HG03108 (cell line): ENCODE results near the gene SEMA3G.

ENCODE experiments used
- ATAC-seq: cut with Tn5 transposase; IDR thresholded peaks from one replicate; pipeline ENCODE4 v1.9.1; 2021; ENCODE audit warnings: moderate library complexity; ENCODE audit not compliant: unreplicated experiment

Gene SEMA3G

DNA sequence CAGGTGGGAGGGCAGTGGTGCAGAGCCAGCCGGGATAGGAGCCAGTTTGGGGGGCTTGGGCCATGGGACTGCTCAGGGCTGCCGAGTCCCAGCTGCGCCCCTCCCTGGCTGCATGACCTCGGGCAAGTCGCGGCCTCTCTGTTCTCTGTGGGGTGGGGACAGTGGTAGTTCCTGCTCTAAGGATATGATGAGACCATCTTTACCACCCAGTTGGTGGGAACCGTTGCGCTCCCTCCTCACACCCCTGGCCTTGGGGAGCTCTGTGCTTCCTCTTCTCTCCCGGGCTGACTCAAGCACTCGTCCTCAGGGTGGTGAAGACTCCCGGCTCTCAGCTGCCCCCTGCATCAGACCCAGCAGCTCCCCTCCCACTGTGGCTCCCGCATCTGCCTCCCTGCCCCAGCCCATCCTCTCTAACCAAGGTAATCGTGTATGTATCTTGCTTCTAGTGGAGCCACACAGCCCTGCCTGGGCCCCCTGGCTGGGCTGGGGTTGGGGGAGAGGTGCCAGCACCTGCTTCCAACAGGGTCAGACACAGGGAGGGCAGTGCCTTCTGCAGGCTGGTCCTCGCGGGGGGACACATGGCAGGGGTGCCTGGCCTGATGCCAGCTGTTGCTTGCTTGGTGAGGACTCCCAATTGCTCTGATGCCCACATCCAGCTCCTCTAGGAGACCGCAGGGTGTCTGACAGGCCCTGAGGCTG lies 35.1 kb upstream of the SEMA3G start:
- no peak for ATAC-seq

DNA sequence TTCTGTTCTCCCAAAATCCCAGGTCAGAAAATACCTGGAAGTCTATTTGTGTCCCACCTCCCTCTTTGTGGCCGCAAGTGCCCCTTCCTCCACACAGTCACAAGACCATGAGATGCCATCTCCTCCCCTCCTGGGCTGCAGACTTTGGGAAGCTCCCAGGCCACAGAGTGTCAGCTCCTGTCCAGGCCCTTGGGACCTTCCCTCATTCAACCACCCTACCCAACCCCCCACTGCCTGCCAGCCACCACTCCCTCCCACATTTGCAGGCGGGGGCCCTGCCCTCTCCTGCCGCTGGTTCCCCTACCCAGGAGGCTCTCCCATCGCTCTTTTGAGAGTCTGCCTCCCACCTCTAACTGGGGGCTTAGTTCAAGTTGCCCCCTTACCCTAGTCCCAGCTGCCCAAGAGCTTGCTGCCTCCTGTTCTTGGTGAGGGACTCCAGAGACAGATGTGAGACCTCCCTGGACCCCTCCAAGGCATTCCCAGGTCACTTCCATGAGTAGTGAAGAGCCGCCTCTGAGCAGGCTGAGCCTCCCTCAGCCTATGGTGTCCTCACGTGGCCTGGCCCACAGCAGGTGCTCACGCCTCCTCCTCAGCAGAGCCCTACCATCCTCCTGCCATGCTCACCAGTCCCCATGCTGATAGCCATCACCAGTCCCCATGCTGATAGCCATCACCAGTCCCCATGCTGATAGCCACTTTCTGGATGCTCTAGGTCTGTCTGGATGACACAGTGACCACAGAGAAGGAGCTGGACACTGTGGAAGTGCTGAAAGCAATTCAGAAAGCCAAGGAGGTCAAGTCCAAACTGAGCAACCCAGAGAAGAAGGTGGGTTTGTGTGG lies 34.4 kb upstream of the SEMA3G start:
- no peak for ATAC-seq

DNA sequence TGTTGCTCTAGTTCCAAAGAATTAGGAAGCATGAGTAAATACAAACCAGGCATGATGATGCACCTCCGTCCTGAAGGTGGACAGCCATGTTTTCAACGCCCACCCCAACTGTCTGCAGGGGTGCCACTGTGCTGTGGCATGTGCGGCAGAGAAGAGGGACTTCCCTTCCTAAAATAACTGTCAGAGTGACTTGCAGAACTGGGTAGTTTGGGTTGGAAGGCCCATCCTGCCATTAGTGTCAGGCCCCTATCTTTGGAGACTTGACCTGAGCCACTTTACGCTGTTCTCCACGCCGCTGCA lies 32.8 kb upstream of the SEMA3G start:
- ATAC-seq = no peak

DNA sequence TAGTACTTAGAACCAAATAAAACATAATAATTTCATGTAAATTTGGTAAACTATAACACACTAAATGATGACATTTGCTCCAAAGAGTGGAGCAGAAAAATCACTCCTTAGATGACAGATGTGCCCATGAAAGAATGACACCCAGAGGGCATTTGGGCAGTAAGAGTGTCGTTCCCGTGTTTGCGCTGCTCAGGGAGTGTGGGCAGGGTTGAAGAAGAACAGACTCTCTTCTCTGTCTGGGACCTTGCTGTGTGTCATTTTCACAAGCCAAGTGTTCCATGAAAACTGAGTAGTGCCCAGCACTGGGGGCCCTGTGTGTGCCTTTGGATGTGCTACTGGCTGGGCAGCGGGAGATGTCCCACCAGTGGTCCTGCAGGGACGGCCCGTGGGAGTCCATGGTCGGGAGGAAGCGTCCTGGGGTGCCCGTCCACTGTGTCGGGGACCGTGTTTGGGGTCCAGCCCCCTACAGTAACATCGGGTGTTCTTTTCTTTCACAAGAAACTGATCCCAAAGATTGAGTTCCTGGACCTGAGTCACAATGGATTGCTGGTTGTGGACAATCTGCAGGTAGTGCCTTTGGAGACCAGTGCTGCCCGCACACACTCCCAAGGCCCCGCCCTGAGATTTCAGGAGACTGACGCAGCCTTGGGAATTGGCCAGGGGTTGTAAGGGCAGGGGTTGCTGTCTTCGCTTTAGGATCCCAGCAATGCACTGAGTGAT lies 32.3 kb upstream of the SEMA3G start:
- ATAC-seq = no peak

DNA sequence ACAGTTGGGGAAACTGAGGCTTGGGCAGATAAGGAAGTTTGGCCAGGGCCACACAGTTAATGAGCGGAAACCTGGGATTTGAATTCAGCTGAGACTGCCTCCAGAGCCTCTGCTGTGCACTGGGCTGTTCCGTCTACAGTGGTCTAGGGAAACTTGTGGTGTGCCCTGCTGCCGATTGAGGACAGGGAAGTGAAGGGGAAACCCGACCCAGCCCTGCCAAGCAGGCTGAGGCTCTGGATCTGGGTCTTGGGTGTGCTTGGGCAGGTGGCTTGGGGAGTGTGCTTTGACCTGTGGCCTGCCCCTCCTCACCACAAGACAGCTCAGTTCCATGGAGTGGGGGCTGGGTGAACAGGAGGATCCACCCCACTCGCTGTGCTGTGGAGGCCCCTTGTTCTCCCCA lies 28.1 kb upstream of the SEMA3G start:
- no peak for ATAC-seq

DNA sequence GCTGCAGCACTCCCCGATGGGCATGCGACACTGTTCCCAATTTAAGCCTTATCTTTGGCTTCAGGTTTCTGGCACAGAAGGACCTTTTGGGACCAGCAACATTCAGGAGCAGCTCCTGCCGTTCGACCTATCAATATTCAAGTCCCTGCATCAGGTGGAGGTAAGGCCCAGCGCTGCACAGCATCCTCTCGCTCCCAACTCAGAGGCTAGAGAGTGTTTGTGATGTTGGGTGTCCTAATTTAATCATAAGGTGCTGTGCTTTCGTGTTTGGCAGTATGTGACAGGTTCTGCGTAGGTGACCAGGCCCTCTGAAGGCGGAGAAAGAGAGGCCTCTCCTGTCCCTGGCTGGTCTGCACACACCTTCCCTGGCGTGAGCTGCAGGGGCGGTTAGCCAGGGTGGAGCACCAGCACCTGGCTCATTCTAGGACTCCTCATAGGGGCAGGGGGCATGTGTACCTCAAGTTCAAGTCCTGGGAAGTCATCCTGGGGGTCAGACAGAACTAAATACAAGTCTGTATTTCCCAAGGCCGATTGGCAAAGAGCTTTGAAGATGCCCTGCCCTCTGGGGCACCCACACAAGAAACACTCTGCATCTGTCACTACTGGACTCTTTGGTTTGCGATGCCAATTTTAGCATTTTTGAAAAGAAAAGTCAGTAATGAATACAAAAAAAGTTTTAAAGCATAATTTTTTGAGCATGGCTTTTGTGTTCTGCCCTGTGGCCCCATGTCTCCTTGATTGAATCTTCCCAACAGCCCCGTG lies 27.5 kb upstream of the SEMA3G start:
- ATAC-seq = no peak

DNA sequence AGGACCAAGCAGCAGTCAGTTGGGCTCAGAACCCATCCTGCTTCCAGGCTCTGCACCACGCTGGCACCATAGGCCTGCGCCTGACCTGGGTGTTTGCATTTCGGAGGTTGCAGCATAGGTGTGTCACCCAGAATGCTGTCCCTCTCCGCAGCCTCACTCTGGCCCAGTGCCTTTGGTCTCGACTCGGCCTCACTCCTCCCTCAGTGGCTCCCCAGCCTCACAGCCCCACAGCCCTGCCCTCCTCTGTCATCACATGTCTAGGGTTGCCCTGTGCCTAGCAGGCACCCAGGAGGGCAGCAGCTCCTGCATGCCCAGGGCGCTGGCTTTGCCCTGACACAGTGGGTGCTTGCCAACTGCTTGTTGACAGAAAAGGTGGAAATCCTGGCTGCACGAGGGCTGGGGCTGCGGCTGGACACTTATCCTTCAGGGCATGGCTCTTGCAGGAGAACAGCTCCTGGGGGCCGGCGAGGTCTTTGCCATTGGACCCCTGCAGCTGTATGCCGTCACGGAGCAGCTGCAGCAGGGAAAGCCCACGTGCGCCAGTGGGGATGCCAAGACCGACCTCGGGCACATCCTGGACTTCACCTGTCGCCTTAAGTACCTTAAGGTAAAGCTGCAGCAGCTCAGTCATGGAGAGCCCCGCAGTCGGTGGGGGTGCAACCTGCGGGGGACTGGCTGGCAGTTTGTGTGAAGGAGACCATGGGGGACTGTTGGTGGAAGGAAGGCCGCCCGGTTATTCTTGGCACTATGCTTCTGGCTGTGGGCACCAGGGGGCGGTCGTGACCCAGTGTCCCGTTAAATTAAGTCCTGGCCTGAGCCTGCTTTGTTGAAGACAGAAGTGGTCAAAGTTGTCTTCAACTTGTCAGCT lies 26.7 kb upstream of the SEMA3G start:
- no peak for ATAC-seq

DNA sequence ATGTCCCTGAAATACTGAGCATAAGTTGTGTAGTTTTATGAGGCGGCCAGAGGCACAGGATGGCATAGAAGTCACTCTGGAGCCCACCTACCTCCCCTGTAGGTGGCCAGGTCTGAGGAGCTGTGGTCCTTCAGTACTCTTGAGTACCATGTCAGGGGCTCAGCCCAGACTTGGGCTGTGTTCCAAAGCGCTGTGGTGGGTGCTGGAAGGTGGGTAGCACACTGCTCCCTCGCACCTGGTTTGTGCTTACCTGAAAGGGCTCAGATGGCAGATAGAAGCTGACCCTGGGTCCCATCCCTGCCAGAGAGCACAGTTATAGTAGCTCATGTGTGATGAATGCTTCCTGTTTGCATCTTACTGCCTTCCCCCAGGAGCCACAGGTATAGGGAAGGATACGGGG lies 26.0 kb upstream of the SEMA3G start:
- no peak for ATAC-seq

DNA sequence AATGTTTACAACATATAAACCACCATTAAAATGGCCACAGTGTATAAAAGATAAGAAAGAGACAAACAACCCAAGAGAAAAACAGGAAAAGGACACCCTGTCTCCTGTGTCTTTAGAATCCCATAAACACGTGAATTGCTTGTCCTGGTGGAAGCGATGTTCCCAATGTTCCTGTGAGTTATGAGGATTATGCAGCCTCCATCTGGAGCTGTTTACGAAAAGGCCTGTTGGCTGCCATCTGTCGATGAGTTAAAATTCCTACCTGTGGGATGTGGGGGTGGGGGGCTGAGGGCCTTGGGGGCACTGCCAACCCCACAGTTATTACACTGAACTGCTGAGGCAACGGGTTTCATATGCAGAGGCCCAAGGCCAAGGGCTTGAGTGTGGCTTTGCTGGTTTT lies 24.1 kb upstream of the SEMA3G start:
- ATAC-seq = no peak

DNA sequence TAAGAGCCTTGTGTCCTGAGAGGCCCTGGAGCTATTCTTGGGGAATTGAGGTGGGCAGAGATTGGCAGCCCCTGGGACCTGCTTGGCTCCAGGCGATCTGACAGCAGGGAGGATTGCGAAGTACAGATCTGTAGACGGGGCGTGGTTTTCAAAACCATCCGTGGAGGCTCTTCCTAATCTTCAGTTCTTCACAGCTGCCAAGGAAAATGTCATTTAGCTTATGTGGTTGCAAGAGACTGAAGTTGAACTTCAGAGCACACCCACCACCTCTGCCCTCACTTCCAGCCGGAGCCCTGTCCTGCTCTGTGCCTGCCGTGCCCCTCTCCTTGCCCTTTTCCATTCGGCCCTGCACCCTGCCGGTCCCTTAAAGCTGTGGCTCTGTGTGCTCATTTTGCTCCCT lies 23.4 kb upstream of the SEMA3G start:
- ATAC-seq = no peak

DNA sequence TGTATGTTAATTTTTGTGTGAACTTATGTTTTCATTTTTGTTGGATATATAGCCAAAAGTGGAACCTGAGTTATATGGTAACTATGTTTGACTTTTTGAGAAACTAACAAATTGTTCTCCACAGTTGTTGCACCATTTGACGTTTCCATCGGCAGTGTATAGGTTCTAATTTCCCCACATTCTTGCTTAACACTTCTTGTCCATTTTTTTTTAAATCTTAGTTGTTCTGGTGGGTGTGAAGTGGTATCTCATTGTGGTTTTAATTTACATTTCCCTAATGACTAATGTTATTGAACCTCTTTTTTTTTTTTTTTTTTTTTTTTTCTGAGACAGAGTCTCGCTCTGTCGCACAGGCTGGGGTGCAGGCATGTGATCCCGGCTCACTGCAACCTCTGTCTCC lies 18.5 kb upstream of the SEMA3G start:
- no peak for ATAC-seq

DNA sequence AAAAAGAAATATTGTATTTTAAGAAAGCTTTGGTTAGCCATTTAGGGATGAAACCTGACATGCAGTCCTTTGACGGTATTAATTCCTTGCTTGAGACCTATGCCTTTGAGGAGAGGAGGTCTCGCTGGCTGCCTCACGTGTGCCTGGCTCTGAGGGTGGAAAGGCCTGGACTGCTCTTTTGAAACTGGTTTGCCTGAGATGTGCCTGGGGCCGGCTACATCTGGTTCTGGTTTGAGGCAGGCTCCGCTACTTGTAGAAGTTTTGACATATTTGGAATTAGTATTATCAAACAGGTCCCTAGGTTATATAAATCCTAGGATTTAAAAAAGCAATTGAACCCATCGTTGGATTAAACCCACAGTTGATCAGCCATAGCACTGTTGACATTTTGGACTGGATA lies 17.0 kb upstream of the SEMA3G start:
- no peak for ATAC-seq

DNA sequence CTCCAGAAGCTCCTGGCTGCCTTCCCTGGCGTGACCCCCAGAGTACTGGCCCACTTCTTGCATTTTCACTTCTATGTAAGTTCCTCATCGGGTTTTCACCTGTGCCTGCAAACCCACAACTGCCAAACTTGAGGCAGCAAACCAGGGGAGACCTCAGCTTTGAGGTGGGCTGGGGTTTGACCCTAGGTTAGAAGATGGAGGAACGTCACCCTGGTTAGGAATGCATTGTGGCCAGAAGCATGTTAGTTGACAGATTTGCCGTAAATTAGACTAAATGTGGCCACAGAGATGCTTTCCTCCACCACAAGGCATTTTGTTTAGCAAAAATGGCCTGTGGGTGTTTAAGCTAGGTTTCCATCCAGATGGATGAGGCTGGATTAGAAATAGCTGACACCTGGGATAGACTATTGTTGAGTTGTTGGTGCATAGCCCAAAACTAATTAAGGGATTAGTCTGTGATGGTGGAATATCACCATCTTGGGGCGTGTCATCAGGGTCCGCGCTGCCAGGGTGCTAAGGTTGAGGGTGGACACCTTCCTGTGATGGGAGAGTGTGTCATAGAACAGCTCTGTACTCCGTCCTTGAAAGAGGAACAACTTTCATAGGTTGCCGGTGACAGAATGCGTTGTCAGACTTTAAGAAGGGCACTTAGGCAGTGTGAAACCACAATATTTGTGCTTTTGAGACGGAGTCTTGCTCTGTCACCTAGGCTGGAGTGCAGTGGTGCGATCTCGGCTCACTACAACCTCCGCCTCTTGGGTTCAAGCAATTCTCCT lies 14.1 kb upstream of the SEMA3G start:
- no peak for ATAC-seq

DNA sequence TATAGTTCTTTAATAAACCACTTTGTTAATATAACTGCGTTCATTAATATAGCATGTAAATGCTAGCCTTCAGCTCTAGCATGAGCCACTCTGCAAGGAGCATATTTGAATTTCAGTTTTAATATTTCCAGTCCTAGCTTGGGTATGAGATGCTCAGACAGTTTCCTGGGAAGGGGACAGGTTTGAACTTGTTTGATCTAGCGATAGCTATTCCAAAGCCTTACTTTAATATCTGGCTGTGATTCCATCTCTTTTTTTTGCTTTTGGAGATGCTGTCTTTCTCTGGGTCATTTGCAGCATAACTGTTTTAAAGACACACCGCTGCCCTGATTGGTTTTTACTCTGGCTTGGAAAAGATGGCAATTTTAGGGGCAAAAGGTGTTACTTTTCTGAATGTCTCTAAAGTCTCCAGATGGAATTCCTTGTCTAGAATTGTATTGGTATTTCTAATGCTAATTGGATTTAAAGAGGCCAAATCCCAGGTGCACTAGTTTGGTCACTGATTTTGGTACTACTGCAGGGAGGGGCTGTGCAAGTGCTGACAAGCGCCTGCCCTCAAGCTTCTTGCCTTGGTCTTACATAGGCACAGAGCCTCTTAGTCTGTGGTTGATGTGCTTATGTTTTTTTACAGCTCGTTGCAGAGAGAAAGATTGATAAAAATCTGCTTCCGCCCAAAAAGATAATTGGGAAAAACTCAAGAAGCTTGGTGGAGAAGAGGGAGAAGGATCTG lies 13.3 kb upstream of the SEMA3G start:
- ATAC-seq = no peak

DNA sequence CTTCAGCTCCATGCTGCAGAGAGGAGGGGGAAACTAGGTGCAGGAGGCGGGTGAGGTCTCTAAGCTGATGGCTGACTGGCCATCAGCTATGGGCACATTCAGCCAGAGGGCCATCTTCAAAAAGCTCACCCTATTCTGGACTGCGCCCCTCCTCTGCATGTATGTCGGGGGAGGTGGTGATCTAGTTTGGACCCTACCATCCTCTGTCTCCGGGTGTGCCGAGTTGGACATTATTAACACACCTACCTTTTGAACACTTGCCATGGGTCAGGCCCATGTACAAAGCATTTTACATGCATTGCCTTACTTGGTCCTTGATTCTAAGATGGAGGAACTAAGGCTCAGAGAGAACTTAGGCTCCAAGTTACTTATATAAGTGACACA lies 11.9 kb upstream of the SEMA3G start:
- no peak for ATAC-seq

DNA sequence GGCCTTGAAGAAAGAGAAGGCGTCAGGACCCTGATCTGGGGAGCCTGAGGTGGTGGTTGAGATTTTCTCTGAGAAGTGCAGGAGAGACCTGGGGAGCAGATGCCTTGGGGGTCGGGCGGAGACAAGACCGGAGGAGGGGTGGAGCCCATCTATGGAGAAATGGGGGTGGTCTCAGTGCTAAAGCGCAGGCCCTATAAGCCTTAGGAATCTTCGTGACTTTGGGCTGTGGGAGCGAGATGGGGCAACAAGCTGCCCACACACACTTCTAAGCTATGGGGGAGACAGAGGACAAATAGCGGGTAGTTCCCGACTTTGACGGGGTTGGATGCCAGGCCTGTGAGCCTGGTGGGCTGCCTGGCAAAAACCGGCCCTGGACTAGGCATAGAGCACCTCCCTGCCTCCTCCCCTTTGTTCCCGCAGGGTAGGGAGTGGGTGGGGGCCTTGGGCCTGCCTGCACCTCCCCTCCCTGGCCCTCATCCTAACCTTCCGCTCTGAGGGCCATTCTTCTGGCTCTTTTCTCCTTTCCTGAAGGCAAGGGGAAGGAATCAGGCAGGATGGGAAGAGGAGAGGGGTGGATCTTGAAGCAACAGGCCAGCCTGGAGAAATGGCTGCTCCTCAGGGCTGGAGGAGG lies 11.4 kb upstream of the SEMA3G start:
- no peak for ATAC-seq

DNA sequence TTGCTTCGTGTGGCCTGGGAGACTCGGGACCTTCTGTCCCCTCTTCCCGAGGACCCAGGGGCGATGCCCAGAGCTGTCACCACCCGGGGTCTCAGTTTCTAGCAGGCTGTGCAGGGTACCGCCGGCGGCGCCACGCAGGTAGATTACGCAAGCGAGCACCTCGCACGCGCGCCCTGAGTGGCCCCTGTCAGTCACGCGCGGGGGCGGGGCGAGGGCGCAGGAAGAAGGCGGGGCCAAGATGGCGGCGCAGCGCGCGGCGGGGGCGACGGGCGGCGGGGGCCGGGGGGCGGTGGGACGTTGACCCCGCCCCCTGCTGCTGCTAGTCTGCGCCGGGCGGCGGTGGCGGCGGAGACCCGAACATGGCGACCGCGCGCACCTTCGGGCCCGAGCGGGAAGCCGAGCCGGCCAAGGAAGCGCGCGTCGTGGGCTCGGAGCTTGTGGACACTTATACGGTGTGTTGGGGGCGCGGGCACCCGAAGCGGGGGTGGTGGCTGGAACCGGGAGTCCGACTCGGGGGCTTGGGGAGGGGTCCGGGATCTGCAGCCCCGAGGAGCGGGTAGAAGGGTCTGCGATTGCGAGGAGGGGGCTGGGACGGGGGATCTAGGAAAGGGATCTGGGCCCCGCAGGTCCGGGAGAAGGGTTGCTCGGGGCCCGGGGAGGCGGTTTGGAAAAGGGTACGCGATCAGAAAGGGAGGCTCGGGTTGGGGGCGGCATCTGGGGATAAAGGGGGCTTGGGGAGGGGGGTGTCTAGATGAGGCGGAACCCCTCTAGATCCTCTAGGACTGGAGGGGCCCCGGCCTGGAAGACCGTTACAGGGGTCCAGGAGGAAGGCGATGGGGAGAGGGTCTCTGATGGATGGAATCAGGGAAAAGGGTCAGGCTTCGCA lies 10.6 kb upstream of the SEMA3G start, which contains the start of gene NISCH:
NISCH (plus strand) TSS at position 322 of the 886 bp plus-strand sequence; CDS start at position 360, 38 bp downstream.
- peak; percentile 73 for ATAC-seq

DNA sequence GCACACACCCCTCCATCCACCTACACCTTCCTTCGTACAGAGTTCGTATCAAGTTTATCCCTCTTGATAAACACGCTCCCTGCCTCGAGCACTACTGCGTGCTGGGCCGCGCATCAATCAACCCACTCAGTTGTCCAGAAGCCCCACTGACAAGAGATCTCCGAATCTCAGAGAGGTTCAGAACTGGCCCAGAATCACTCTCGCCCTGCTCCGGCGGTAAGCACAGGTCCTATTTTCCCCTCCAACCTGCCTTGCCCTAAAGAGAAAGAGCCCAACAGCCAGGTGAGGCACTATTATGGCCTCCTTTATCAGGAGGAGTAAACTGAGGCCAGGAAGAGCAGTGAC lies 10.0 kb upstream of the SEMA3G start:
- no peak for ATAC-seq
